ENCODE data around the gene MYL10.

- no peak for TF ChIP-seq CTCF (IDR thresholded peaks at IDR 0.05; ENCODE audit: poor library complexity)
- TF ChIP-seq EZH2 (IDR thresholded peaks at IDR 0.05; ENCODE audit: borderline replicate concordance), result no peak
These were observed 40.0 kb downstream of the MYL10 start for GRCh38 chr7:101589052-101589451.
